Choroid plexus epithelial cell (primary cell): ENCODE measurements around the gene ALDH8A1.

Experiments used
- DNase-seq: peaks from one replicate; pipeline ENCODE4 v3.0.0-alpha.2; 2010; ENCODE audit warnings: low read depth
- H3K4me3 ChIP-seq: 2 replicates; pipeline ENCODE4 v1.5.1; 2011; ENCODE audit warnings: low read depth, mild to moderate bottlenecking, control low read depth, low read length, moderate library complexity
- CTCF ChIP-seq: conservative IDR thresholded peaks from 2 replicates; pipeline ENCODE4 v1.5.1; 2011; ENCODE audit warnings: low read depth, mild to moderate bottlenecking, control low read depth, inconsistent platforms, low read length, moderate library complexity

Gene ALDH8A1

GRCh38 chr6:134990262-134990661 lies 40.4 kb upstream of the ALDH8A1 start:
- TF ChIP-seq CTCF, result no peak
- no peak for DNase-seq
- no peak overlapping the region for H3K4me3 ChIP-seq

- TF ChIP-seq CTCF, result no peak
- H3K4me3 ChIP-seq, result no peak overlapping the region
- DNase-seq, result peak; percentile 56
These were observed 34.9 kb upstream of the ALDH8A1 start for GRCh38 chr6:134984821-134985220.

GRCh38 chr6:134983823-134984222 lies 33.9 kb upstream of the ALDH8A1 start:
- TF ChIP-seq CTCF, result no peak
- DNase-seq, result no peak
- H3K4me3 ChIP-seq, result no peak overlapping the region

- TF ChIP-seq CTCF, result no peak
- no peak overlapping the region for H3K4me3 ChIP-seq
- DNase-seq, result no peak
These were observed 32.3 kb upstream of the ALDH8A1 start for GRCh38 chr6:134982161-134982560.

- no peak for DNase-seq
- no peak for TF ChIP-seq CTCF
- H3K4me3 ChIP-seq, result no peak overlapping the region
These were observed 30.9 kb upstream of the ALDH8A1 start for GRCh38 chr6:134980846-134981245.

GRCh38 chr6:134979142-134979541 lies 29.2 kb upstream of the ALDH8A1 start:
- DNase-seq, result no peak
- H3K4me3 ChIP-seq, result no peak overlapping the region
- no peak for TF ChIP-seq CTCF

- no peak for DNase-seq
- no peak for TF ChIP-seq CTCF
- no peak overlapping the region for H3K4me3 ChIP-seq
These were observed 24.5 kb upstream of the ALDH8A1 start for GRCh38 chr6:134974370-134974769.
